ENCODE measurements around the gene NFKB1. TPM values are rescaled to one million over a fixed set of nuclear protein-coding genes. Genes with fewer than 3 reads are reported as not detected.

NFKB1 gene
- total and polyA plus RNA-seq, 10 of the 15 experiments (the other 5 are each of a cell fraction or from before 2014, with no cell fraction given): 8.7 to 110 (median 57.3) TPM

- Histone ChIP-seq H3K4me1 (ENCODE audit: control insufficient read depth, insufficient read depth, low read length) (no peaks in the 10 kb centered on the region), H2AFZ (ENCODE audit: control insufficient read depth, low read depth, low read length) (no peak overlapping the region; the same call in 1 of the 2 replicates), H3K4me2 (ENCODE audit: control insufficient read depth, insufficient read depth) (no peak overlapping the region), H3K4me3 (no peak overlapping the region), H3K36me3 (ENCODE audit: control insufficient read depth in 2 of 2, insufficient read depth in 2 of 2, low read length in 1 of 2) (no peaks in the 10 kb centered on the region), H3K9me3 (replicated peaks; ENCODE audit: control insufficient read depth, insufficient read depth, low read length) (no peaks in the 10 kb centered on the region), H3K27me3 (replicated peaks in 1 of 2; ENCODE audit: control insufficient read depth in 2 of 2, insufficient read depth in 2 of 2, low read length in 1 of 2) (no peaks in the 10 kb centered on the region), H4K20me1 (ENCODE audit: control insufficient read depth, insufficient read depth) (no peaks in the 10 kb centered on the region), H3K79me2 (ENCODE audit: control insufficient read depth, insufficient read depth, low read length) (no peaks in the 10 kb centered on the region), H3K9ac (ENCODE audit: control insufficient read depth, insufficient read depth, low read length) (no peak overlapping the region), H3K27ac (ENCODE audit: control insufficient read depth, insufficient read depth) (no peak overlapping the region)
- DNase-seq (ENCODE audit: low read depth, low spot score): no peak
- ChIA-PET RAD21 (ENCODE audit: unreplicated experiment) (no interaction called here), SMC1A (ENCODE audit: uncharacterized antibody, unreplicated experiment) (interaction anchor here (1.2 kb wide), 1 partner anchor 10 kb away, joined by 3 read pairs; no protein-coding TSS in a partner anchor), POLR2A (interaction anchor here (0.9 kb wide), 1 partner anchor 17 kb away, joined by 3 read pairs; no protein-coding TSS in a partner anchor), CTCF (interaction anchor here (1.1 to 1.9 kb wide), 2 partner anchors 11 to 49 kb away, joined by 4 to 7 read pairs; no protein-coding TSS in a partner anchor)
- peak; percentile 65 for FAIRE-seq
- intact Hi-C loops (cut with micrococcal nuclease; ENCODE audit: unreplicated experiment) (no loop called here), in situ Hi-C loops (cut with MboI) (no loop called here)
- 50% methylated on average over 1 of the region's 1 CpG for WGBS (ENCODE audit: insufficient coverage, insufficient replicate concordance, low lambda C conversion rate, missing lambda C conversion rate)
- BruUV-seq (replicated peaks): no TSS peak
- ATAC-seq: peak; percentile 61
- TF ChIP-seq BCL11A (IDR thresholded peaks at IDR 0.05; ENCODE audit: low read depth, low read length): no peak
- TF ChIP-seq CUX1 (IDR thresholded peaks at IDR 0.05; ENCODE audit: insufficient replicate concordance, low read depth, low read length): no peak
- TF ChIP-seq RBBP5 (conservative IDR thresholded peaks at IDR 0.05): no peak
- no peak for TF ChIP-seq PRDM15 (CRISPR knock-in tag; IDR thresholded peaks at IDR 0.05)
- no peak for TF ChIP-seq HSF1 (IDR thresholded peaks at IDR 0.05; ENCODE audit: low read depth, low read length)
- TF ChIP-seq JUNB (IDR thresholded peaks at IDR 0.05): no peak
- no peak for TF ChIP-seq CHD4 (IDR thresholded peaks at IDR 0.05)
- no peak for TF ChIP-seq ZNF217 (IDR thresholded peaks at IDR 0.05)
- no peak for TF ChIP-seq TBL1XR1 (IDR thresholded peaks at IDR 0.05; ENCODE audit: low read depth, low read length)
- no peak for TF ChIP-seq ATF3 (IDR thresholded peaks at IDR 0.05; ENCODE audit: borderline replicate concordance, extremely low read depth, low read depth, low read length)
- no peak for TF ChIP-seq SIX5 (IDR thresholded peaks at IDR 0.05; ENCODE audit: low read depth, low read length, severe bottlenecking)
Observed at GRCh38 chr4:102493794-102494193, 7.4 kb upstream of the NFKB1 start.
